Sigmoid colon (tissue), 4 donors: ENCODE results near the gene SF1.

ENCODE experiments used
- CTCF ChIP-seq, 4 experiments: fragments of 450-650 bp in 3 of 4; fragments of 200-600 bp in 1 of 4; IDR thresholded peaks; one replicate each; pipeline ENCODE4 v1.5.1; 2016 to 2019; ENCODE audit warnings: antibody characterized with exemption in 4 of 4, mild to moderate bottlenecking in 3 of 4, moderate library complexity in 2 of 4
- EP300 ChIP-seq, 4 donors: sonication (generic); formaldehyde crosslinking; IDR thresholded peaks; one replicate each; pipeline ENCODE4 v1.6.1; 2017; ENCODE audit warnings: antibody characterized with exemption in 4 of 4
- POLR2A ChIP-seq, 2 donors: fragments of 450-650 bp; IDR thresholded peaks; one replicate each; pipeline ENCODE4 v1.6.1; 2016; ENCODE audit warnings: antibody characterized with exemption in 2 of 2, mild to moderate bottlenecking in 2 of 2, moderate library complexity in 2 of 2
- POLR2AphosphoS5 ChIP-seq, 4 donors: sonication (generic); formaldehyde crosslinking; IDR thresholded peaks; one replicate each; pipeline ENCODE4 v1.6.1; 2017; ENCODE audit warnings: antibody characterized with exemption in 4 of 4

GRCh38 chr11:64776875-64777274, 1.5 kb downstream of the SF1 start:
- TF ChIP-seq CTCF (IDR thresholded peaks at IDR 0.05) (no peak), POLR2A (IDR thresholded peaks at IDR 0.05) (no peak), POLR2AphosphoS5 (IDR thresholded peaks at IDR 0.05) (no peak), EP300 (IDR thresholded peaks at IDR 0.05) (no peak)
